Bladder microvascular endothelial cell (primary cell): Measurements from ENCODE around the gene PLK1. TPM values are rescaled to one million over a fixed set of nuclear protein-coding genes. Genes with fewer than 3 reads are reported as not detected.

Experiments used
- total RNA-seq: library from RNA; depleted of rRNA; stranded (reverse); fragments of >200 nt; gene quantifications from 2 replicates; pipeline ENCODE4 v1.2.3, GENCODE V29; 2014

Gene PLK1
- 13.8 and 21.9 TPM in 2 replicates for total RNA-seq

GRCh38 chr16:23678430-23679273 is at the start of gene PLK1:
TSS of gene PLK1 (plus strand) at chr16:23678889. CDS start at chr16:23678933, 44 bp downstream.

GRCh38 chr16:23640931-23641765 is 37.5 kb upstream of the PLK1 start, which contains the start of the genes DCTN5 and PALB2:
TSS of gene DCTN5 (plus strand) at chr16:23641466. CDS start at chr16:23641543, 77 bp downstream.
TSS of gene PALB2 (minus strand) at chr16:23641310. CDS start at chr16:23641157, 153 bp downstream.

GRCh38 chr16:23712976-23713375 is 34.3 kb downstream of the PLK1 start, which contains the start of gene ERN2:
TSS of gene ERN2 (minus strand) at chr16:23713222. CDS start at chr16:23713187, 35 bp downstream.

Other genes starting within 250 kb of the PLK1 start
- gene COG7, start 225.7 kb upstream of the PLK1 start, total RNA-seq, result 6.5 and 17.8 TPM in 2 replicates
- 26.7 and 37.1 TPM in 2 replicates for gene GGA2, start 168.4 kb upstream of the PLK1 start, total RNA-seq
- 10.0 and 36.1 TPM in 2 replicates for gene EARS2, start 121.5 kb upstream of the PLK1 start, total RNA-seq
- gene UBFD1, start 121.2 kb upstream of the PLK1 start, total RNA-seq, result 35.3 and 54.8 TPM in 2 replicates
- gene NDUFAB1, start 82.6 kb upstream of the PLK1 start, total RNA-seq, result 85.3 and 96.3 TPM in 2 replicates
- 4.7 and 9.2 TPM in 2 replicates for gene PALB2, start 37.6 kb upstream of the PLK1 start, total RNA-seq
- gene DCTN5, start 37.4 kb upstream of the PLK1 start, total RNA-seq, result 29.1 and 75.8 TPM in 2 replicates
- not detected in 2 replicates for gene ERN2, start 34.3 kb downstream of the PLK1 start, total RNA-seq
- not detected in 2 replicates for gene CHP2, start 76.1 kb downstream of the PLK1 start, total RNA-seq
- not detected in 2 replicates for gene PRKCB, start 157.1 kb downstream of the PLK1 start, total RNA-seq